Natural killer cell treated with Interleukin-12 subunit alpha and Interleukin-12 subunit beta and Interleukin-15 and Interleukin-18, amount 100 ng/mL, for 72 hours (primary cell): ENCODE measurements around the gene TEAD2. TPM values are rescaled to one million over a fixed set of nuclear protein-coding genes. Genes with fewer than 3 reads are reported as not detected.

Experiments used
- ATAC-seq, 2 donors: fragments of 150-1000 bp; cut with Tn5 transposase in 1 of 2; sonication (Bioruptor Pico), chemical (Tn5 transposase) in 1 of 2; 2 replicates each; pipeline ENCODE4 v1.10.0; 2021
- DNase-seq: peaks from one replicate; pipeline ENCODE4 v3.0.0; 2022; ENCODE audit warnings: low spot score
- H3K27ac Mint-ChIP-seq, 2 donors: 1 replicate in 1 of 2; 2 replicates in 1 of 2; pipeline ENCODE4 v1.8.0; 2022; ENCODE audit warnings: mixed read lengths in 2 of 2, mild to moderate bottlenecking in 1 of 2, moderate library complexity in 1 of 2
- H3K27me3 Mint-ChIP-seq, 2 donors: 1 replicate in 1 of 2; 2 replicates in 1 of 2; pipeline ENCODE4 v1.8.0; 2022; ENCODE audit warnings: mixed read lengths in 2 of 2
- H3K36me3 Mint-ChIP-seq: one replicate; pipeline ENCODE4 v1.8.0; 2022; ENCODE audit warnings: mixed read lengths
- H3K4me1 Mint-ChIP-seq, 2 donors: 1 replicate in 1 of 2; 2 replicates in 1 of 2; pipeline ENCODE4 v1.8.0; 2022; ENCODE audit warnings: low read depth in 2 of 2, mixed read lengths in 2 of 2, mild to moderate bottlenecking in 1 of 2
- H3K4me3 Mint-ChIP-seq: one replicate; pipeline ENCODE4 v1.8.0; 2022; ENCODE audit warnings: mixed read lengths
- H3K9me3 Mint-ChIP-seq: 2 replicates; pipeline ENCODE4 v1.8.0; 2022; ENCODE audit warnings: mixed read lengths
- total RNA-seq, 2 donors: library from RNA; stranded (reverse); gene quantifications; one replicate each; pipeline ENCODE4 v1.2.3, GENCODE V29; 2022

The TEAD2 gene
- total RNA-seq, 2 donors from 2014 or later, result not detected

DNA sequence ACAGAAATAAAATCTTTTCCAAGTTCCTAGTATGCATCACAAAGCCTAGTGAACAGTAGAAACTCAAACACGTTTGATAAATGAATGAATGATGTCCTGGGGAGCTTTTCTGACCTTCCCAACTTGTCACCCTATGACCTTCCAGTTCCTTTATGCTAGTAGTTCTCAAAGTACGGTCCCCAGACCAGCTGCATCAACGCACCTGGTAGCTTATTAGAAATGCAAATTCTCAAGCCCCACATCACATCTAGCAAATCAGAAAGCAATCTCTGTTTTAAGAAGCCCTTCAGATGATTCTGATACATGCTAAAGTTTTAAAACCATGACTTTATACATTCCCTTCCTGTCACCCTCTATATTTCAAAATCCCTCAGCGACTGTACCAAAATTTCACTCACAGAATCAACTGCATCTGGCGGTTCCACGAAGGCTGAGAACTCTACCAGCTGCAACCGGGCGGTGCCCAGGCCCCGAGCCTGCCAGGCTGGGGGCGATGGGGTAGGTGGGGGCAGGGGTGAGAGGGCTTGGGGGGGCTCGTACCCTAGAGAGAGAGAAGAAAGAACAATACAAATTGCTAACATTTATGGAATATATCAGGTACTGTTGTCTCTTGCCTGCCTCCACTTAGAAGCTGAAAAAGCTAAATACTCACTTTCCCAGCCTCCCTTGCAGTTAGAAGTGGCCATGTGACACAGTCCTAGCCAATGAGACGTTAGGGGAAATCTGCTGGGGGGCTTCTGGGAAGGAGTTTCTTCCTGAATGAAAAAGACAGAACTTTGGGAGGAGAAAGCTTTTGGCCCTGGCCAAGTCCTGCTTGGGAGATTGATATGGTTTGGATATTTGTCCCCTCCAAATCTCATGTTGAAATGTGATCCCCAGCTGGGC, 13.7 kb downstream of the TEAD2 start:
- DNase-seq, result no peak
- H3K27me3 Mint-ChIP-seq, result peaks cover 0 to 3% of the 10 kb centered on the region in 2 donors
- no peaks in the 10 kb centered on the region for H3K9me3 Mint-ChIP-seq
- H3K36me3 Mint-ChIP-seq, result no peaks in the 10 kb centered on the region
- no peak for ATAC-seq
- peaks cover 11 to 19% of the 10 kb centered on the region in 2 donors for H3K4me1 Mint-ChIP-seq
- H3K4me3 Mint-ChIP-seq, result no peak overlapping the region
- no peak overlapping the region for H3K27ac Mint-ChIP-seq

DNA sequence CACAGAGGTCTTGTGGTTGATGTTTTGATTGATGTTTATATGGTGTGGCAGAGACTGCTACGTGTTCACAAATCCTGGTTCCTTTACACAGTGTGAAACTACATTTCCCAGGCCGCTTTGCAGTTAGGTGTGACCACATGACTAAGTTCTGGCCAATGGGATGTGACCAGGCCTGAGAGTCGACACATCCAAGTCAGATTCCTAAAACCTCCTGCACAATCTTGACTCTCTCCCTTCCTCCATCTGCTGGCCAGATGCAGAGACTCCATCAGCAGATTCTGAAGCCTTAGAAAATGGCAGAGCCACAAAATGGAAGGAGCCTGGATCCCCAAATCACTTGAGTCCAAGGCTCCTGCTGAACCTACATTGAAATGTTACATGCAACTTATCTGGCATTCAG, 14.4 kb downstream of the TEAD2 start:
- no peaks in the 10 kb centered on the region for H3K27me3 Mint-ChIP-seq
- H3K4me1 Mint-ChIP-seq, result peaks cover 14 to 23% of the 10 kb centered on the region in 2 donors
- no peak for DNase-seq
- H3K36me3 Mint-ChIP-seq, result no peaks in the 10 kb centered on the region
- H3K4me3 Mint-ChIP-seq, result no peak overlapping the region
- peak; percentile 60 to 65 for ATAC-seq
- H3K9me3 Mint-ChIP-seq, result no peaks in the 10 kb centered on the region
- no peak overlapping the region for H3K27ac Mint-ChIP-seq

GRCh38 chr19:49347191-49347590, 15.0 kb downstream of the TEAD2 start:
- no peak for ATAC-seq
- H3K36me3 Mint-ChIP-seq, result no peaks in the 10 kb centered on the region
- H3K4me1 Mint-ChIP-seq, result peaks cover 16 to 26% of the 10 kb centered on the region in 2 donors
- H3K27me3 Mint-ChIP-seq, result no peaks in the 10 kb centered on the region
- no peak for DNase-seq
- no peaks in the 10 kb centered on the region for H3K9me3 Mint-ChIP-seq
- no peak overlapping the region for H3K27ac Mint-ChIP-seq
- no peak overlapping the region for H3K4me3 Mint-ChIP-seq

DNA sequence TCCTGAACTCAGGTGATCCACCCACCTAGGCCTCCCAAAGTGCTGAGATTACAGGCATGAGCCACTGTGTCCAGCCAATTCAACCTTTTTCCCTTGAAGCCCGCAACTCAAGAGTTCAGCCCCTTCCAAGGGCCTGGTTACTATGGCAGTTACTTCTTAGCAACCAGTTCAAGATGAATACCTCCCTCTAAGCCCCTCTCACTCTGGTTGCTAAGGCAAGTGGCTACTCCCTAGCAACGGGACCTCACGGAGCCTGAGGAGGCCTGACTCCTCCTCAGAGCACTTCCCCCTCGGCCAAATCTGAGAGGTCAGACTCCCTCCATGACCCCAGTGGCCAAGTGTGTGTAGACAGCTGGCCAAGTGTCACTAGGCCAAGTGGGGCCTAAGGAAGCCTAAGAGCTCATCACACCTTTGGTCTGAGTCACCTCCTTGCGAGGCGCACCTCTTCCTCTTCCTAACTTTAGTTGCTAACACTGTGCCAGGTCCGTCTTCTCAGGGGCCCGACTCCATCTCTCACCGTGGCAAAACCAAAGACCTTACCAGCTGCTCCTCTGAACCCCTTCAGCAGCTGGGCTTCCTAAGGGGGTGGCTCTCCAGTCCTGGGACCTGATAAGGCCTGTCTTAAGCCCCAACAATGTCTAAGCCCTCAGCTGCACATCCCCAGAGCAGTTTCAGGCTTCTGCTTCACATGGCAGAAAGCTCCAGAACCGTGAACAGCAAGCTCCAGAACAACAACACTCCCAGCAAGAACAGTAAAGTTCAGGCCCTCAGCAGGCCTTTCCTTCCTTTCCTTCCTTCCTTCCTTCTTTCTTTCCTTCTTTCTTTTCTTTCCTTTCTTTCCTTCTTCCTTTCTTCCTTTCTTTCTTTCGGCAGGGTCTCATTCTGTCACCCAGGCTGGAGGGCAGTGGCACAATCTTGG, 17.5 kb downstream of the TEAD2 start:
- DNase-seq (no peak), ATAC-seq (peak; percentile 75 to 80)
- no peaks in the 10 kb centered on the region for H3K27me3 Mint-ChIP-seq
- H3K4me1 Mint-ChIP-seq, result peaks cover 26 to 39% of the 10 kb centered on the region in 2 donors
- H3K4me3 Mint-ChIP-seq, result peak overlapping the region; percentile 15
- no peaks in the 10 kb centered on the region for H3K9me3 Mint-ChIP-seq
- H3K36me3 Mint-ChIP-seq, result peaks cover 7% of the 10 kb centered on the region
- H3K27ac Mint-ChIP-seq, result peak overlapping the region; percentile 46 to 81

- peaks cover 31 to 48% of the 10 kb centered on the region in 2 donors for H3K4me1 Mint-ChIP-seq
- H3K9me3 Mint-ChIP-seq, result no peaks in the 10 kb centered on the region
- ATAC-seq, result no peak
- peaks cover 7% of the 10 kb centered on the region for H3K36me3 Mint-ChIP-seq
- H3K27ac Mint-ChIP-seq, result no peak overlapping the region
- no peaks in the 10 kb centered on the region for H3K27me3 Mint-ChIP-seq
- no peak overlapping the region for H3K4me3 Mint-ChIP-seq
- no peak for DNase-seq
These were observed 19.1 kb downstream of the TEAD2 start for GRCh38 chr19:49343123-49343522.

DNA sequence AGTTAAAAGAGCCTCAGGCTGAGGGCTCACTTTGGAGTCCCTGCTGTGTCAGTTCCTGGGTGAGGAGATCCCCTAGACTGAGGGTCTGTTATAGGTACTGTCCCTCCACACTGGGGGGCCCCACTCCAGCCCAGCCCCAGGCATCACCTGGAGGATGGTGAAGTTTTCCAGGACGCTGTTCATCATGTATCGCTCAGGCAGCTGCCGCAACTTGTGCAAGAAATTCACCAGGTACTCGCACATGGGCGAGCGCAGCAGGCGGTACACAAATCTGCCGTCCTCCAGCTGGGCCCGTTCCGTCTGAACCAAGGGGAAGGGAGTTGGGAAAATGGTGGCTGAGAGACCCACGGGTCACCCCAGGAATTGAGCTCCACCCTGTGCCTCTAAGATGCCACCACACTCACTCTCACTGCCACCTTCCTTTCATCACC, 19.9 kb downstream of the TEAD2 start:
- Mint-ChIP-seq H3K27me3 (no peaks in the 10 kb centered on the region), H3K4me3 (no peak overlapping the region), H3K4me1 (peaks cover 38 to 49% of the 10 kb centered on the region in 2 donors), H3K36me3 (peaks cover 12% of the 10 kb centered on the region), H3K9me3 (no peaks in the 10 kb centered on the region), H3K27ac (no peak overlapping the region)
- DNase-seq (no peak), ATAC-seq (no peak)

GRCh38 chr19:49340865-49341718, 21.1 kb downstream of the TEAD2 start:
- no peak for ATAC-seq
- H3K36me3 Mint-ChIP-seq, result peaks cover 14% of the 10 kb centered on the region
- no peak for DNase-seq
- no peaks in the 10 kb centered on the region for H3K27me3 Mint-ChIP-seq
- no peak overlapping the region for H3K4me3 Mint-ChIP-seq
- no peaks in the 10 kb centered on the region for H3K9me3 Mint-ChIP-seq
- peaks cover 45 to 58% of the 10 kb centered on the region in 2 donors for H3K4me1 Mint-ChIP-seq
- peak overlapping the region; percentile 48 to 90 for H3K27ac Mint-ChIP-seq

- Mint-ChIP-seq H3K27me3 (no peaks in the 10 kb centered on the region), H3K4me3 (peak overlapping the region; percentile 57), H3K9me3 (no peaks in the 10 kb centered on the region), H3K36me3 (peaks cover 14% of the 10 kb centered on the region), H3K27ac (peak overlapping the region; percentile 48 to 90), H3K4me1 (peaks cover 51 to 61% of the 10 kb centered on the region in 2 donors)
- ATAC-seq (peak in 1 of 2 donors; percentile 40), DNase-seq (peak; percentile 67)
These were observed 21.9 kb downstream of the TEAD2 start for GRCh38 chr19:49340069-49340864.

DNA sequence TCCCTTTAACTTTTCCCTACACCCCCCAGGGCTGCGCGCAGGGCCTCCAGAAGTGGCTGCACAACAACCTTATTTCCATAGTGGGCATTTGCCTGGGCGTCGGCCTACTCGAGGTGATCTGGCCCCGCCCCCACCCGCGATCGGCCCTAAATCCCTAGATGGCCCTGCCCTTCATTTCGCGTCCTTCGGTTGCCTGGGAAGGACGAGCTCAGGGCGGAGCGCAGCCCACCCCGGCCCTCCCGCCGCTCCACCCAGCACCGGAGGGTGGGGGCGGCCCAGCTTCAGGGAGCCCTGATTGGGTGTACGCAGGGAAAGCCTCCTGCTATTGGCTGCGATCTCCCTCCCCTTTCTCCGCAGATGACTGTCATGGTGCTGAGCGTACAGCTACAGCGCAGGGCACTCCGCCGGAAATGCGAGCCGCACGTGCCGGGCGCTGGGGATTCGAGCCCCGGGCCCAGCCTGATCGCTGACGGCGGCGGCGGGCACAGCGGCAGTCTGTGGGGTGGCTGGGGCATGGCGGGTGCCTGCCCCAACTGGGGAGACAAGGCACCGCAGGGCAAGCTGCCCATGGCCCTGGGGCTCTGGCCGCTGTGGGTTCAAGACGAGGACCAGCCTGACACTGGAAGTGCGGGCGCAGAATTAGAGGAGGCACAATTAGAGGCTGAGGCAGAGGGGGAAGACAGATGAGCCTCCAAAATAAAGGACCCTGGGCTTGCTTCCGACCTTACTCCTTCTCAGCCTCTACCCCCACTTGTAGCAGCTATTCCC, 22.7 kb downstream of the TEAD2 start:
- peaks cover 51 to 59% of the 10 kb centered on the region in 2 donors for H3K4me1 Mint-ChIP-seq
- peak overlapping the region; percentile 48 to 90 for H3K27ac Mint-ChIP-seq
- no peaks in the 10 kb centered on the region for H3K27me3 Mint-ChIP-seq
- ATAC-seq, result no peak
- H3K36me3 Mint-ChIP-seq, result peaks cover 14% of the 10 kb centered on the region
- DNase-seq, result no peak
- peak overlapping the region; percentile 57 for H3K4me3 Mint-ChIP-seq
- no peaks in the 10 kb centered on the region for H3K9me3 Mint-ChIP-seq

DNA sequence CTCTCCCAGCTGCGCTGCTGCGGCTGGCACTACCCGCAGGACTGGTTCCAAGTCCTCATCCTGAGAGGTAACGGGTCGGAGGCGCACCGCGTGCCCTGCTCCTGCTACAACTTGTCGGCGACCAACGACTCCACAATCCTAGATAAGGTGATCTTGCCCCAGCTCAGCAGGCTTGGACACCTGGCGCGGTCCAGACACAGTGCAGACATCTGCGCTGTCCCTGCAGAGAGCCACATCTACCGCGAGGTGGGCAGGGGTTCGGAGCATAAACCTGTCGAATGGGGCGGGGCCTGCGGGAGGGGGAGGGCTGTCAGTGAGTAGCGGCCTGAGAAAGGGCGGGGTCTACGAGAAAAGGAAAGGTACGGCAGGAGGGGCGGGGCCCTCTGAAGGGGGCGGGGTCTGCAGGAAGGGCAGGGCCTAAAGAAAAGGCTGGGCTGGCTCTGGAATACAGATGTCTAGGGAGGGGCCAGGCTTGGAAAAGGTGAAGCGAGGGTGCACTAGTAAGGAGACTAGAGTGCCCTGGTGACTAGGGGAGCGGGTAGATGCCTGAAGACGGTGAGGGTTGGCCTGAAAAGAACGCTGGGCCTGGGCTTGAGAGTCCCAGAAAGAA, 23.4 kb downstream of the TEAD2 start:
- peaks cover 57 to 63% of the 10 kb centered on the region in 2 donors for H3K4me1 Mint-ChIP-seq
- H3K27me3 Mint-ChIP-seq, result no peaks in the 10 kb centered on the region
- no peak for DNase-seq
- H3K36me3 Mint-ChIP-seq, result peaks cover 14% of the 10 kb centered on the region
- no peak for ATAC-seq
- H3K4me3 Mint-ChIP-seq, result peak overlapping the region; percentile 30
- no peaks in the 10 kb centered on the region for H3K9me3 Mint-ChIP-seq
- H3K27ac Mint-ChIP-seq, result peak overlapping the region in 1 of 2 donors; percentile 56

GRCh38 chr19:49338023-49338677, 24.1 kb downstream of the TEAD2 start:
- H3K36me3 Mint-ChIP-seq, result peaks cover 14% of the 10 kb centered on the region
- no peaks in the 10 kb centered on the region for H3K27me3 Mint-ChIP-seq
- no peak for ATAC-seq
- peaks cover 63 to 68% of the 10 kb centered on the region in 2 donors for H3K4me1 Mint-ChIP-seq
- DNase-seq, result no peak
- H3K4me3 Mint-ChIP-seq, result peak overlapping the region; percentile 30
- H3K27ac Mint-ChIP-seq, result peak overlapping the region in 1 of 2 donors; percentile 100
- no peaks in the 10 kb centered on the region for H3K9me3 Mint-ChIP-seq
